PFSK-1 (cell line): ENCODE data around the gene FAM83E.

Source experiments
- POLR2AphosphoS5 ChIP-seq: IDR thresholded peaks from 2 replicates; pipeline ENCODE4 v1.6.1; 2012; ENCODE audit warnings: low read depth, mild to moderate bottlenecking, control low read depth, low read length, moderate library complexity
- REST ChIP-seq, 2 experiments: IDR thresholded peaks; 2 replicates each; pipeline versions ENCODE4 v1.6.1 to v1.8.0; 2011 to 2012; ENCODE audit warnings: low read depth in 2 of 2, low read length in 2 of 2, control low read depth in 1 of 2, inconsistent platforms in 1 of 2, mild to moderate bottlenecking in 1 of 2, moderate library complexity in 1 of 2; ENCODE audit not compliant: insufficient read depth in 1 of 2
- SIN3A ChIP-seq: IDR thresholded peaks from 2 replicates; pipeline ENCODE4 v1.6.1; 2012; ENCODE audit warnings: mild to moderate bottlenecking, low read length, moderate library complexity, borderline replicate concordance; ENCODE audit not compliant: insufficient read depth

- TF ChIP-seq REST (IDR thresholded peaks at IDR 0.05; ENCODE audit: insufficient read depth in 1 of 2, low read depth in 2 of 2, low read length in 2 of 2) (no peak), POLR2AphosphoS5 (no peak), SIN3A (no peak)
These were observed 560 bp upstream of the FAM83E start for GRCh38 chr19:48615231-48616040.
